GF-D8 (cell line): ENCODE results near the gene CEP170.
"Not testable (repeated sequence)": the region's sequence is repeated elsewhere in the genome, so short reads cannot be mapped to it uniquely, and the experiment has no call there.

Experiments used
- DNase-seq: peaks from one replicate; lab custom pipeline; 2025; lab: John Stamatoyannopoulos, UW

Gene CEP170

DNA sequence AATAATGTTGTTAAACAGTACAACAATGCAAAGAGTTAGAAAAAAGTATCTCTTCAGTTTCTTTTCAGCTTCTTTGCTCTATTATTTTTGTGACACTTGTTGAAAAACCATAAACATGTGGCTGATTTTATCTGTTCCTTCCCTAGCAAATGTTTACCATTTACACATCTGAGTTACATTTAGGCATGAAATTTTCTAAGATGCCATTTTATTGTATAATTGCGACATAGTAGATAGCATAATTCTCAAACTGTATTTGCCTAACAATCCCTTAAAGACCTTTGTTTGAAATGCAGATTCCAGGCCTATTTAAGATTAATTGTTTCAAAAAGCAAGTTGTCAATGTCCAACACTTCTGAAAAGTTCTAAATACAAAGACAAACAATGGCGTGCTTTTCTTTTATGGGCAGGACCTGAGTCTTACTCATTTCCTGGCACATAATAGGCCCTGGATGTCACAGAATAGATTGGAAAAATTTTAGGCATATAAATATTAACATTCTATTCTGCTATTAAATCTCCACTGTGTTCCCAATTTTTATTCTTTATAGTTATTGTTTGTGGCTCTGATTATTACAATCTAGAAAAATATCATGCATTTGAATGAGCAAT lies 81.2 kb downstream of the CEP170 start:
- not testable (repeated sequence) for DNase-seq

GRCh38 chr1:243164911-243165310 lies 90.2 kb downstream of the CEP170 start:
- not testable (repeated sequence) for DNase-seq

DNA sequence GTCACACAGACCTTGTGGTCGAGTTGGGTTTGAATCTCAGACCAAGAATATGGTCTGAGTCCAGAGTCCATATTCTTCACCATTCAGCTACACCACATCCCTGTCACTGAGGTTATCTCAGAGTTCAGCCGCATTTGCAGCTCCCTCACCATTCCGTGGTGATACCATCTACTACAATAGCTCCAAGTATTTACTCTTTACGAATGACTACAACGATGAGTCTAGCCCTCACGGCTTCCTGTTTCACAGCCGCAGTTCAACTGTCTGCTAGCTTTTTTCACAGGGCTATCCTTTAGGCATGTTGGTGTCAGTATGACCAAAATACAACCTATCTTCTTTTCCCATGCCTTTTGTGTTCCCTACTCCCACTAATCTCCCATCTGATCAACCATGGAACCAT lies 104.2 kb downstream of the CEP170 start:
- DNase-seq: not testable (repeated sequence)

DNA sequence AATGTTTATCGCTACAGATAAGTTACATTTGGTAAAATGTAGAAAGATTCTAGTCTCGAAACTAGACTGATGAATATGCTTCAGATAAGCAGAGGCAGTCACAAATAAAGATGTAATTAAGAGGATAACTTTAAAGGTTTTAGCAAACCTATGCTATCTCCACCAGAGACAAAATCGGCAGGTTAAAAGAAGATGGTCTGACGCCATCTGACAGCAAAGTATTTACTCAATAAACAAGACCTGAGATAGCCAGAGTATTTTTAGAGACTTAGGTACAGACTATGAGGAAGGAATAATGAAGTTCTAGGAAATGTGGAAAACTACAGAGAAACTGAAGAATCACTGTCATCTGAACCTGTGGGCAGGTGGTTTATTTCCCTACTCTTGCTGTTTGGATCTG lies 106.0 kb downstream of the CEP170 start:
- not testable (repeated sequence) for DNase-seq

GRCh38 chr1:243147351-243147750 lies 107.7 kb downstream of the CEP170 start:
- DNase-seq: not testable (repeated sequence)

DNA sequence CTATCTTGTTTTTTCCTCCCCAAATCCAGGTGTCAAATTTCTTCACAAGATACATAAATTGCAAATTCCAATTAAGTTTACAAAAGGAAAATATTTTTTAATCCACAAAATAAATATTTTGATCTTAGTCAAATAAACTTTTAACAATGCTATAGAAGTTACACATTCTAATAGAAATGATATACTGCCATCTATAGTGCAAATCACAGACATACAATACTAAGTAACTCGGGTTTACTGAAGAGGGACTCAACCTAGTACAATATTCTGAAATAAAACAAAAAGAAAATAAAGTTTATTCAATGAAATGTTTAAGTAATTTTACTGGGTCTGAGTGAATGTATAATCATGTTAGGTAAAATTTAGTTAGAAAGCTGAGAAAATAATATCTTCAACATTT lies 114.6 kb downstream of the CEP170 start:
- not testable (repeated sequence) for DNase-seq

DNA sequence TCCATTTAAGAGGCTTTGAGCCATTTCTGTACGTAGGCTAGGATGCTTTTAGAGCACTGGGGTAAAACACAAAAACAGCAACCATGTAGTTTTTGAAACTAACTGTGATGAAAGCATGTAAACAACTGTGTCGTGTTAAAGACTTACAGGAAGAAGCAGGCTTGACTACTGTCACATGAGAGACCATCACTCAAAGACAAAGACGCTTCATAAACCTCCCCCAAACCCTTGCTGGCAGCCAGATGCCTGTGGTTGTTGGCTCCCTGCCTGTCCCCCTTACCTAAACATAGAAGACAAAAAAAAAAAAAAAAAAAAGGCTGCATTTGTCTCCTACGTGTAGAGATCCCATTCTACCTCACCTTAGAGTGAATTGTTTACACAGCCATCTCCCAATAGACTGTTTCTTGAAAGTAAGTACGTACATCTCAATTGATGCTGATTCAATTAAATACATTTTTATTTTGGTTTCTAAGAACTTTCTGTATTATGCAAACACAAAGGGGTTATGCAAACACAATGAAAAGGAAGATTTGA lies 132.1 kb downstream of the CEP170 start:
- not testable (repeated sequence) for DNase-seq

DNA sequence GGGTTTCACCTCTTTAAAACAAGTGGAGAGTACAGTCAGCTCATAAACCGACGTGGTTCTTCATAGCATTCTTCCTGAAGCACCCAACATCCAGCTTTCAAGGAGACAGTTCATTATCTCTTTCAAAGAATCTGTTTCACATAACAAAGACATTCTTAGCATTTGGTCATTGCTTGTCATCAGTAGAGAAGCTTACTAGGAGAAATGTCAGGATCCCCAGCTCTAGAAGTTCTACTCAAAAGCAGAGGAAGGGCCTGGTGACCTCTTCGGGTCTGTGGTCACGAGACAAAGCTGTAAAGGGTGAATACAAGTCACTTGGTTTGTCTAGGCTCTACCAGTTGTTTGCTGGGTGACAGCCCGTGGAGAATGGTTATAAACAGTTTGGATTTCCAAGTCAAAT lies 133.1 kb downstream of the CEP170 start:
- DNase-seq: not testable (repeated sequence)

GRCh38 chr1:243118601-243119322 lies 136.3 kb downstream of the CEP170 start:
- not testable (repeated sequence) for DNase-seq

- DNase-seq: not testable (repeated sequence)
These were observed 138.9 kb downstream of the CEP170 start for GRCh38 chr1:243116187-243116586.

DNA sequence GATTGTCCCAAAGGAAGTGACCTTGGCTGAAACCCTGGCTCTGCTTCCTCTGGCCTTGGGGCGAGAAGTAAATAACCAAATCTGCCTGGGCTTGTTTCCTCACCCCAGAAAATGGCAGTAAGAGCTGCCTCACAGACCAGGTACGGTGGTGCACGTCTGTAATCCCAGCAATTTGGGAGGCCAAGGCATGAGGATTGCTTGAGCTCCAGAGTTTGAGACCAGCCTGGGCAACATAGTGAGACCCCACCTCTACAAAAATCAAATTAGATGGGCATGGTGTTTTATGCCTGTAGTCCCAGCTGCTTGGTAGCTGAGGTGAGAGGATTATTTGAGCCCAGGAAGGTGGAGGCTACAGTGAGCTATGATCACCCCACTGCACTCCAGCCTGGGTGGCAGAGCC lies 140.3 kb downstream of the CEP170 start:
- not testable (repeated sequence) for DNase-seq

GRCh38 chr1:243114059-243114713 lies 140.9 kb downstream of the CEP170 start:
- peak; percentile 2 for DNase-seq

GRCh38 chr1:243107171-243107570 lies 147.9 kb downstream of the CEP170 start:
- DNase-seq: not testable (repeated sequence)

DNA sequence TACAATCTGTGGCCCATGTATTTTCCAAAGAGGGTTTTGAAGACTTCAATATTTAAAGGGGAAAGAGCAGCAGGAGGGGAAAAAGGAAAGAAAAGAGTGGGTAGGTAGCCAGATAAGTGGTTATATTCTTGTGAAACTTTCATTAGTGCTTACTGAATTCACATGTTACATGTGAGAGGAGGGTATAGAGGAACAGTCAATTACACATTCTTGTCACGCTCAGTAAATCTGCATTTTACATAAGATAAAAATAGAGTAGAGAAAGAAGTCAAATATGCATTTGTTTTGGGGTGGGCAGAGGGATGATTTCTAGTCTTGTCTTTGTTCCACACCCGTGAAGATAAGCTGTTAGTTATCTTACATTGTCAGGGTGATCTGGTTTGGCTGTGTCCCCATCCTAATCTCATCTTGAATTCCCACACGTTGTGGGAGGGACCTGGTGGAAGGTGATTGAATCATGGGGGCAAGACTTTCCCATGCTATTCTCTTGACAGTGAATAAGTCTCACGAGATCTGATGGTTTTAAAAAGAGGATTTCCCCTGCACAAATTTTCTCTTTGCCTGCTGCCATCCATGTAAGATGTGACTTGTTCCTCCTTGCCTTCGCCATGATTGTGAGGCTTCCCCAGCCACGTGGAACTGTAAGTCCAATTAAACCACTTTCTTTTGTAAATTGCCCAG lies 149.3 kb downstream of the CEP170 start:
- DNase-seq: not testable (repeated sequence)

- not testable (repeated sequence) for DNase-seq
These were observed 150.0 kb downstream of the CEP170 start for GRCh38 chr1:243105104-243105503.

DNA sequence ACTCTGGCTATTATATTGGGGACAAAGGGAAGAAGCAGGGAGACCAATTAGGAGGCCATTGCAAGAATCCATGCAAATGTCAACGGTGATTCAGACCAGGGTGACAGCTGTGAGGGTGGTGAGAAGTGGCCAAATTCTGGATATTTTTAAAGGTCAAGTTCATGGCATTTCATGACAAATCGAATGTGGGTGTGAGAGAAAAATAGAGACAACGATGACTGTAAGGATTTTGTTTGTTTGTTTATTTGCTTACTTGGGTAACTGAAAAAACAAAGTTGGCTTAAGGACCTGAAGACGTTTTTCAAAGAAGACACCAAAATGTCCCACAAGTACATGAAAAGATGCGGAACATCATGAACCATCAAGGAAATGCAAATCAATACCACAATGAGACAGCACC lies 150.6 kb downstream of the CEP170 start:
- DNase-seq: not testable (repeated sequence)

DNA sequence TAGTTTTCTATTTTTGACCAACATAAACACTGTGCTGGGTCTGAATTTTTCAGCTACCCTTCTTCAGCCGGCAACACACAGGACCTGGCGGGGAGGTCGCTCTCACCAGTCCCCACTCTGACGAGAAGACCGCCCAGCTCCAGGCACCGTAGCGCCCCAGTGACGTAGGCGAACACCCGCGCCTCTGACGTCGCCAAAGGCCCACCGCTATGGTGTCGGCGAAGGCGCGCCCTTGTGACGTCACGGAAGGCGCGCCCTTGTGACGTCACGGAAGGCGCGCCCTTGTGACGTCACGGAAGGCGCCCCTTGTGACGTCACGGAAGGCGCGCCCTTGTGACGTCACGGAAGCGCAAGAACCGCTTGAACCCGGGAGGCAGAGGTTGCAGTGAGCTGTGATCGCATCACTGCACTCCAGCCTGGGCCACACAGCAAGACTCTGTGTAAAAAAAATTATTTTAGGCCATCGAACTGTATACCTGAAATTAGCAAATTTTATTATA lies 153.5 kb downstream of the CEP170 start:
- DNase-seq: peak; percentile 63

DNA sequence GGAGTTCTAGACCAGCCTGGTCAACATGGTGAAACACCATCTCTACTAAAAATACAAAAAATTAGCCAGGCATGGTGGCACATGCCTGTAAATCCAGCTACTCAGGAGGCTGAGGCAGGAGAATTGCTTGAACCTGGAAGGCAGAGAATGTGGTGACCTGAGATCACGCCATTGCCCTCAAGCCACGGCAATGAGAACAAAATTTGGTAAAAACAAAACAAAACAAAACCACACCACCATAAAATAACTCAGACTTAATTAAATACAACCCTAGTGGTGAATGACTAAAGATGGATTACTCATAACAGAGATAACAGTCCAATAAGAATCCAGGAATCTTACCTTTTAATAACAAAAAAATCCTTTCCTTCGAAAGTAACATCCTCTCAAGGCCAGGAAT lies 167.7 kb downstream of the CEP170 start:
- not testable (repeated sequence) for DNase-seq
